Type B pancreatic cell (in vitro differentiated cells): ENCODE data around the gene ZMYND8. TPM values are rescaled to one million over a fixed set of nuclear protein-coding genes. Genes with fewer than 3 reads are reported as not detected.

ENCODE experiments used
- DNase-seq: peaks from one replicate; pipeline ENCODE4 v3.0.0; 2021; ENCODE audit warnings: mixed read lengths; ENCODE audit not compliant: unreplicated experiment; ENCODE audit errors: extremely low spot score
- H3K27ac Mint-ChIP-seq: 2 replicates; pipeline ENCODE4 v1.8.0; 2021; ENCODE audit warnings: mild to moderate bottlenecking, mixed read lengths
- H3K27me3 Mint-ChIP-seq: 2 replicates; pipeline ENCODE4 v1.8.0; 2021; ENCODE audit warnings: mixed read lengths
- H3K36me3 Mint-ChIP-seq: 2 replicates; pipeline ENCODE4 v1.8.0; 2021; ENCODE audit warnings: mixed read lengths
- H3K4me1 Mint-ChIP-seq: one replicate; pipeline ENCODE4 v1.8.0; 2021; ENCODE audit warnings: mixed read lengths; ENCODE audit not compliant: unreplicated experiment
- H3K4me3 Mint-ChIP-seq: 2 replicates; pipeline ENCODE4 v1.8.0; 2021; ENCODE audit warnings: mild to moderate bottlenecking, mixed read lengths
- H3K9me3 Mint-ChIP-seq: 2 replicates; pipeline ENCODE4 v1.8.0; 2021; ENCODE audit warnings: mixed read lengths
- total RNA-seq: library from RNA; stranded (reverse); gene quantifications from 2 replicates; pipeline ENCODE4 v1.2.1, GENCODE V29; 2021; ENCODE audit warnings: low replicate concordance
- TF ChIP-seq, protein P1 (sequence below): fragments of 200-600 bp; sonication (generic); conservative IDR thresholded peaks from 2 replicates; pipeline ENCODE4 v1.5.0; 2021; ENCODE audit warnings: antibody characterized with exemption, mild to moderate bottlenecking

Gene ZMYND8
- total RNA-seq, 1 donor from 2014 or later: 58.9 TPM

DNA sequence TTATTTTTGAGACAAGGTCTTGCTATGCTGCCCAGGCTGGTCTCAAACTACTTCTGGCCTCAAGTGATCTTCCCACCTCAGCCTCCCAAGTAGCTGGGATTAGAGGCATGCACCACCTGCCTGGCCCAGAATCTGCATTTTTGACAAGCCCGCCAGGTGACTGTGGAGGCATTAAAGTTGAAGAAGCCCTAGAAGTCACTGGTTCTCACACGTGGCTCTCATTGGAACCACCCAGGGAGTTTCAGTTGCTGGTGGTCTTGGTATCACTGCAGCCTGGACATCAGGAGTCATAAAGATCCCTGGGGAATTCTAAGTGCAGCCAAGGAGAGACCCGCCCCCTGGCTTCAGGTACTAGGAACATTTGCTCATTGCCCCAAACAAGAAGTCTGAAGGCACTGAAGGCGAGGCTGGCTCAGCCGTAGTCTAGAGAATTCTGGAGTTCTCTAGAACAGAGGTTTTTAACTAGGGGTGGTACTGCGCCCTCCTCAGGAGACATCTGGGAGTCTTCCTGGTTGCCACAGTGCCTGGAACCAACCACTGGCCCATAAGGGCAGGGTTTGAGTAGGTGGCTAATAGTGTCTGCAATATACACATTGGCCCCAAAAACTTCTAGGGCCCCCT is 182.8 kb downstream of the ZMYND8 start:
- no peak for DNase-seq
- Mint-ChIP-seq H3K4me3 (no peak overlapping the region), H3K4me1 (peaks cover 14% of the 10 kb centered on the region), H3K9me3 (no peaks in the 10 kb centered on the region), H3K36me3 (no peaks in the 10 kb centered on the region), H3K27me3 (peaks cover 2% of the 10 kb centered on the region), H3K27ac (no peak overlapping the region)
- TF ChIP-seq, protein P1, sequence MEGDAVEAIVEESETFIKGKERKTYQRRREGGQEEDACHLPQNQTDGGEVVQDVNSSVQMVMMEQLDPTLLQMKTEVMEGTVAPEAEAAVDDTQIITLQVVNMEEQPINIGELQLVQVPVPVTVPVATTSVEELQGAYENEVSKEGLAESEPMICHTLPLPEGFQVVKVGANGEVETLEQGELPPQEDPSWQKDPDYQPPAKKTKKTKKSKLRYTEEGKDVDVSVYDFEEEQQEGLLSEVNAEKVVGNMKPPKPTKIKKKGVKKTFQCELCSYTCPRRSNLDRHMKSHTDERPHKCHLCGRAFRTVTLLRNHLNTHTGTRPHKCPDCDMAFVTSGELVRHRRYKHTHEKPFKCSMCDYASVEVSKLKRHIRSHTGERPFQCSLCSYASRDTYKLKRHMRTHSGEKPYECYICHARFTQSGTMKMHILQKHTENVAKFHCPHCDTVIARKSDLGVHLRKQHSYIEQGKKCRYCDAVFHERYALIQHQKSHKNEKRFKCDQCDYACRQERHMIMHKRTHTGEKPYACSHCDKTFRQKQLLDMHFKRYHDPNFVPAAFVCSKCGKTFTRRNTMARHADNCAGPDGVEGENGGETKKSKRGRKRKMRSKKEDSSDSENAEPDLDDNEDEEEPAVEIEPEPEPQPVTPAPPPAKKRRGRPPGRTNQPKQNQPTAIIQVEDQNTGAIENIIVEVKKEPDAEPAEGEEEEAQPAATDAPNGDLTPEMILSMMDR: no peak

DNA sequence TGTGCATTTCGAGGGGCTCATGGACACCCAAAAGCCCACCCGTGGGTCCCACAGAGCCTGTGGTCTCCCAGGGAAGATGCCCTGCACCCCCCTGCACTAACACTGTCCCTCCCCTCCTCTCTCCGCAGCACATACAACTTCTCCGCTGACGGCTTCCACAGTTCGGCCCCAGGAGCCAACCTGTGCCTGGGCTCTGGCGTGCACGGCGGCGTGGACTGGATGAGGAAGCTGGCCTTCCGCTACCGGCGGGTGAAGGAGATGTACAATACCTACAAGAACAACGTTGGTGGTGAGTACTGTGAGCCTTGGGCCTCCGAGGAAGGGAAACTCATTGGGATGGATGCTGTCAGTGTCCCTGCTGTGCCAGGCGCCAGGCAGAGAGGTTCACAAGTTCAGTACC is 183.9 kb downstream of the ZMYND8 start:
- Mint-ChIP-seq H3K36me3 (no peaks in the 10 kb centered on the region), H3K4me1 (peaks cover 14% of the 10 kb centered on the region), H3K27me3 (peaks cover 2% of the 10 kb centered on the region), H3K9me3 (no peaks in the 10 kb centered on the region), H3K27ac (no peak overlapping the region), H3K4me3 (no peak overlapping the region)
- no peak for DNase-seq
- TF ChIP-seq, protein P1: no peak

DNA sequence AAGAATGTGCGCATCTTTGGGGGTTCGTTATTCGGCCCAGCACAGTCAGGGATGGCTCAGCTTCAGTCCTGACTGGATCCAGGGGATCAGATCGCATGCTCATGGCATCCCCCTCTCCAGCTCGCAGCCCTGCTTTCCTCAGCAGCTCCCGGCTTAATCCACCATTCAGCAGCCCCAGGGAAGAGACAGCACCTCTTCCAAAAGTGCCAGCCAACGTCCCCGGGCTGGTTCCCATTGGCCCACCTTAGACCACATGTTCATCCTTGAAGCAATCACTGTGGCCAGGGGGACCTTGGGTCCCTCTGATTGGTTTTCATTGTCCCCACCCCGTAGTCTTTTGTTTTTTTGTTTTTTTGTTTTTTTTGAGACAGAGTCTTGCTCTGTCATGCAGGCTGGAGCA is 188.7 kb downstream of the ZMYND8 start:
- no peak overlapping the region for H3K27ac Mint-ChIP-seq
- TF ChIP-seq, protein P1: no peak
- H3K9me3 Mint-ChIP-seq: no peaks in the 10 kb centered on the region
- no peak for DNase-seq
- no peaks in the 10 kb centered on the region for H3K36me3 Mint-ChIP-seq
- H3K27me3 Mint-ChIP-seq: peaks cover 2% of the 10 kb centered on the region
- no peak overlapping the region for H3K4me3 Mint-ChIP-seq
- peaks cover 15% of the 10 kb centered on the region for H3K4me1 Mint-ChIP-seq

- Mint-ChIP-seq H3K36me3 (no peaks in the 10 kb centered on the region), H3K4me3 (no peak overlapping the region), H3K27ac (no peak overlapping the region), H3K9me3 (no peaks in the 10 kb centered on the region), H3K27me3 (no peaks in the 10 kb centered on the region), H3K4me1 (peaks cover 8% of the 10 kb centered on the region)
- TF ChIP-seq, protein P1: no peak
- DNase-seq: no peak
Observed at GRCh38 chr20:47165376-47165865, 191.1 kb downstream of the ZMYND8 start.

DNA sequence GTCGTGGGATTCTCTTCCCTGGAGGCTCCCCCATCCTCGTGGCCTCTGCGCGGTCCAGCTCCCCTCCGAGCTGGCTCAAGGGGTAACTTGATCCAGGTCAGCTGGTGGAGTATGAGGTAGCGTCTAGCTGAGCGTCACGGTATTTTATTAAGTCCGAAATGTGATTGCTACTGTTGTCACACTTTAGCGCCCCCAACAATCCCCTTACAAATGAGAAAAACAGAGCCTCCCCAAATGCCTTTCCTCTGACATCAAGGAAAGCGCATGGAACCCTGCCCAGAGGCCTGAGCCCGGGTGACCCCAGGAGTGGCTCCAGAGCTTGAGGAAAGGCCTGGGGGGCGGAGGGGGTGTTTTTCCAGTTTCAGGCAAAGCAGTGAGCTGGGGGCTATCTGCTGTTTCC is 192.4 kb downstream of the ZMYND8 start:
- Mint-ChIP-seq H3K9me3 (no peaks in the 10 kb centered on the region), H3K4me1 (peaks cover 8% of the 10 kb centered on the region), H3K36me3 (no peaks in the 10 kb centered on the region), H3K27me3 (no peaks in the 10 kb centered on the region), H3K27ac (no peak overlapping the region), H3K4me3 (no peak overlapping the region)
- no peak for DNase-seq
- TF ChIP-seq, protein P1: no peak
